HG02981 (cell line): Measurements from ENCODE around the gene CFAP251.

Experiments used
- ATAC-seq: cut with Tn5 transposase; IDR thresholded peaks from one replicate; pipeline ENCODE4 v1.9.1; 2021; ENCODE audit warnings: mild to moderate bottlenecking, moderate library complexity; ENCODE audit not compliant: unreplicated experiment

The CFAP251 gene

GRCh38 chr12:122049827-122050226, 131.4 kb downstream of the CFAP251 start:
- ATAC-seq, result no peak

GRCh38 chr12:122050706-122051105, 132.3 kb downstream of the CFAP251 start:
- ATAC-seq, result no peak

- ATAC-seq, result no peak
These were observed 133.0 kb downstream of the CFAP251 start for GRCh38 chr12:122051231-122051876.

- no peak for ATAC-seq
These were observed 133.9 kb downstream of the CFAP251 start for GRCh38 chr12:122052285-122052684.
